Ovary (tissue), 9 donors: ENCODE data around the gene ACP7. TPM values are rescaled to one million over a fixed set of nuclear protein-coding genes. Genes with fewer than 3 reads are reported as not detected.

Experiments
- DNase-seq, 5 donors: peaks; one replicate each; pipeline ENCODE4 v3.0.0-alpha.2; 2019 to 2020
- H3K27ac ChIP-seq, 2 donors: fragments of 200-600 bp; one replicate each; pipeline versions ENCODE4 v1.5.1 to v1.8.0; 2019 to 2022
- H3K27me3 ChIP-seq: fragments of 200-600 bp; one replicate; pipeline ENCODE4 v1.8.0; 2022
- H3K36me3 ChIP-seq: fragments of 200-600 bp; sonication (generic); one replicate; pipeline ENCODE4 v1.5.1; 2019
- H3K4me1 ChIP-seq: one replicate; pipeline ENCODE4 v1.8.1; 2013; ENCODE audit warnings: mild to moderate bottlenecking, moderate library complexity; ENCODE audit not compliant: insufficient read depth
- H3K4me3 ChIP-seq: fragments of 200-600 bp; sonication (generic); one replicate; pipeline ENCODE4 v1.5.1; 2017
- H3K9me3 ChIP-seq, 2 donors: fragments of 200-600 bp in 1 of 2; sonication (generic) in 1 of 2; one replicate each; pipeline versions ENCODE4 v1.5.1 to v1.8.1; 2013 to 2019; ENCODE audit warnings: mild to moderate bottlenecking in 1 of 2, moderate library complexity in 1 of 2
- CTCF ChIP-seq, 3 donors: fragments of 450-650 bp in 2 of 3; fragments of 200-600 bp in 1 of 3; IDR thresholded peaks; one replicate each; pipeline versions ENCODE4 v1.5.1 to v1.8.0; 2016 to 2022; ENCODE audit warnings: antibody characterized with exemption in 3 of 3, mild to moderate bottlenecking in 1 of 3
- EP300 ChIP-seq: sonication (generic); formaldehyde crosslinking; IDR thresholded peaks from one replicate; pipeline ENCODE4 v1.6.1; 2017; ENCODE audit warnings: antibody characterized with exemption
- POLR2A ChIP-seq: fragments of 450-650 bp; IDR thresholded peaks from one replicate; pipeline ENCODE4 v1.6.1; 2017; ENCODE audit warnings: antibody characterized with exemption, mild to moderate bottlenecking, moderate library complexity
- WGBS, 3 donors: extraction: QIAGEN DNeasy Blood & Tissue Kit in 1 of 3; methylation state at CpG; one replicate each; pipeline versions ENCODE4 v1.1.5 to v1.1.7; 2013 to 2017; 5-methylcytosine and 5-hydroxymethylcytosine counted together
- intact Hi-C, 4 donors: fragments of 100-400 bp; cut with DNase I; formaldehyde crosslinking; loops; one replicate each; pipeline versions ENCODE4 v1.11.0 to v1.15.1; 2022 to 2023
- polyA plus RNA-seq, 2 donors: library from polyadenylated mRNA; stranded (reverse); fragments of 200-250 nt in 1 of 2; fragments of 350-450 nt in 1 of 2; fragmentation: Illumina TruSeq in 1 of 2; extraction: RNeasy Lipid Tissue Mini Kit (QIAGEN cat#74804) in 1 of 2; gene quantifications; one replicate each; pipeline ENCODE4 v1.2.3, GENCODE V29; 2013 to 2014
- total RNA-seq, 7 donors: library from RNA; depleted of rRNA in 2 of 7; stranded (reverse); fragments of >200 nt in 2 of 7; fragmentation: NEBNext Ultra II Directional in 3 of 7; extraction: Animal tissue kit (Norgen Biotek cat#: 25700) in 3 of 7; gene quantifications; one replicate each; pipeline versions ENCODE4 v1.1.0 to v1.2.4, GENCODE V29; 2016 to 2023
- donor health status: DM: no; HTN: no; CAD: no; lungs with moderate emphysema.
- donor health status: DM: no; HTN: no; CAD: no.
- donor health status: Bipolar disorder and iron deficiency.
- donor health status: DM: yes; HTN: yes; CAD: no.
- donor health status: DM: no; HTN: no; CAD: no.
- donor health status: DM: yes; HTN: yes; CAD: no.

The ACP7 gene
- total and polyA plus RNA-seq, 9 donors: not detected

- intact Hi-C loops: no loop called here
- peaks cover 11% of the 10 kb centered on the region for H3K4me1 ChIP-seq
- peak overlapping the region; percentile 67 to 75 for H3K27ac ChIP-seq
- no peaks in the 10 kb centered on the region for H3K36me3 ChIP-seq
- TF ChIP-seq POLR2A (no peak), CTCF (IDR thresholded peaks at IDR 0.05) (no peak), EP300 (no peak)
- no peaks in the 10 kb centered on the region for H3K27me3 ChIP-seq
- DNase-seq: peak in 3 of 5 donors; percentile 42 to 74 (median 64)
- no peak overlapping the region for H3K4me3 ChIP-seq
- H3K9me3 ChIP-seq: no peaks in the 10 kb centered on the region
- 24 to 44% (median 34%) methylated on average over 20 to 26 of the region's 26 CpGs for whole genome bisulfite sequencing, 3 donors
These were observed 61.2 kb downstream of the ACP7 start for GRCh38 chr19:39145180-39145953.

- H3K36me3 ChIP-seq: no peaks in the 10 kb centered on the region
- H3K27ac ChIP-seq: peak overlapping the region in 1 of 2 donors; percentile 75
- no peaks in the 10 kb centered on the region for H3K9me3 ChIP-seq
- intact Hi-C loops: no loop called here
- H3K27me3 ChIP-seq: no peaks in the 10 kb centered on the region
- peaks cover 8% of the 10 kb centered on the region for H3K4me1 ChIP-seq
- no peak overlapping the region for H3K4me3 ChIP-seq
- WGBS, 3 donors: 95 to 100% (median 100%) methylated on average over 1 of the region's 1 CpG
- TF ChIP-seq EP300: no peak
- no peak for TF ChIP-seq POLR2A
- no peak for TF ChIP-seq CTCF (IDR thresholded peaks at IDR 0.05)
- DNase-seq: no peak
These were observed 61.9 kb downstream of the ACP7 start for GRCh38 chr19:39146091-39146490.

- WGBS, 3 donors: 86 to 89% (median 87%) methylated on average over 7 of the region's 7 CpGs
- Histone ChIP-seq H3K9me3 (no peaks in the 10 kb centered on the region), H3K4me1 (peaks cover 8% of the 10 kb centered on the region), H3K36me3 (no peaks in the 10 kb centered on the region), H3K4me3 (no peak overlapping the region), H3K27me3 (no peaks in the 10 kb centered on the region), H3K27ac (no peak overlapping the region)
- TF ChIP-seq POLR2A: no peak
- no peak for TF ChIP-seq CTCF (IDR thresholded peaks at IDR 0.05)
- no peak for TF ChIP-seq EP300
- no peak for DNase-seq
- intact Hi-C loops: no loop called here
These were observed 62.7 kb downstream of the ACP7 start for GRCh38 chr19:39146686-39147450.

- intact Hi-C loops: no loop called here
- Histone ChIP-seq H3K36me3 (no peaks in the 10 kb centered on the region), H3K4me1 (peaks cover 8% of the 10 kb centered on the region), H3K4me3 (no peak overlapping the region), H3K9me3 (no peaks in the 10 kb centered on the region), H3K27ac (no peak overlapping the region), H3K27me3 (no peaks in the 10 kb centered on the region)
- no peak for DNase-seq
- TF ChIP-seq EP300 (no peak), CTCF (IDR thresholded peaks at IDR 0.05) (no peak), POLR2A (no peak)
- 87 to 94% (median 88%) methylated on average over 3 of the region's 3 CpGs for WGBS, 3 donors
These were observed 63.3 kb downstream of the ACP7 start for GRCh38 chr19:39147480-39147879.
